HepG2 (cell line): ENCODE results near the gene CEP128.

Experiments used
- ELF1 ChIP-seq: sonication (generic); formaldehyde crosslinking; IDR thresholded peaks from 2 replicates; pipeline ENCODE4 v1.4.0; 2020; ENCODE audit warnings: missing genetic modification reagents
- GABPA ChIP-seq, 2 experiments: IDR thresholded peaks; 2 replicates each; pipeline ENCODE4 v1.6.1; 2011 to 2016; ENCODE audit warnings: low read depth in 2 of 2, low read length in 1 of 2, missing biosample characterization in 1 of 2, missing genetic modification characterization in 1 of 2
- NFIC ChIP-seq: IDR thresholded peaks from 2 replicates; pipeline ENCODE4 v1.6.1; 2012; ENCODE audit warnings: mild to moderate bottlenecking, low read length, inconsistent platforms
- NR2F6 ChIP-seq, 2 experiments: IDR thresholded peaks; 2 replicates each; pipeline ENCODE4 v1.6.1; 2016; ENCODE audit warnings: antibody characterized with exemption in 1 of 2, mild to moderate bottlenecking in 1 of 2
- SAFB2 ChIP-seq: sonication (generic); formaldehyde crosslinking; IDR thresholded peaks from 2 replicates; pipeline ENCODE4 v1.5.1; 2020; ENCODE audit warnings: missing genetic modification reagents, low read depth, mild to moderate bottlenecking, borderline replicate concordance
- SIN3A ChIP-seq: IDR thresholded peaks from 2 replicates; pipeline ENCODE4 v1.6.1; 2011; ENCODE audit warnings: low read depth, mild to moderate bottlenecking, control low read depth, low read length, borderline replicate concordance
- ZFP36 ChIP-seq: fragments of 150-350 bp; IDR thresholded peaks from 2 replicates; pipeline ENCODE4 v1.6.1; 2018; ENCODE audit warnings: borderline replicate concordance, low read length, low read depth; ENCODE audit not compliant: partially characterized antibody
- TF ChIP-seq, protein P1 (sequence below): sonication (generic); formaldehyde crosslinking; IDR thresholded peaks from 2 replicates; pipeline ENCODE4 v1.5.1; 2020; ENCODE audit warnings: missing genetic modification reagents, mild to moderate bottlenecking, borderline replicate concordance

DNA sequence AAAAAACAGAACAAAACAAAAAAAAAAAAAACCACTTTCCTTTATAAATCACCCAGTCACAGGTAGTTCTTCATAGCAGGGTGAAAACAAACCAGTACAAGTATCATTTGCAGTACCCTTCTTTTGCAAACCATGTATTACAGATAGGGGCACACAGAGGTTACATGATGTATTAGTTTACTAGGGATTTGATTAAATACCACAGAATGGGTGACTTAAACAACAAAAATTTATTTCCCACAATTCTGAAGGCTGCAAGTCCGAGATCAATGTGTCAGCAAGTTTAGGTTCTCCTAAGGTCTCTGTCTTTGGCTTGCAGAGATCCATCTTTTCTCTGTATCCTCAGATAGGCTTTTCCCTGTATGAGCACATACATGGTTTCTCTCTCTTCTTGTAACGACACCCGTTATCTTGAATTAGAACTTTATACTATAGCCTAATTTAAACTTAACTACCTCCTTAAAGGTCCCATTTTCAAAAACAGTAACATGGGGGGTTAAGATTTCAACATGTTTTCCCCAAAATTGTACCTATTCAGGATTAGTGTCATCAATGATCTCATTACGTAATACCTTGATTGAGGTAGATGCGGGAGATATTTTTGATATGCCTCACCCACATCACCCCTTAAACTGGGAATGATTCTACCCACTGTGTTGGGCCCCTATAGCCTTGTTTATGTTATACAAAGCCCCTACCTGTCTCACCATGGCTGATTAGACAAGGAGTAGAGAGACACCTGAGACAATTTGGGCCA lies 3.5 kb upstream of the CEP128 start:
- TF ChIP-seq SAFB2: no peak
- no peak for TF ChIP-seq NR2F6 (IDR thresholded peaks at IDR 0.05)
- no peak for TF ChIP-seq NR2F6 (CRISPR knock-in tag; IDR thresholded peaks at IDR 0.05)
- TF ChIP-seq ZFP36: no peak
- TF ChIP-seq SIN3A: no peak
- TF ChIP-seq, protein P1, sequence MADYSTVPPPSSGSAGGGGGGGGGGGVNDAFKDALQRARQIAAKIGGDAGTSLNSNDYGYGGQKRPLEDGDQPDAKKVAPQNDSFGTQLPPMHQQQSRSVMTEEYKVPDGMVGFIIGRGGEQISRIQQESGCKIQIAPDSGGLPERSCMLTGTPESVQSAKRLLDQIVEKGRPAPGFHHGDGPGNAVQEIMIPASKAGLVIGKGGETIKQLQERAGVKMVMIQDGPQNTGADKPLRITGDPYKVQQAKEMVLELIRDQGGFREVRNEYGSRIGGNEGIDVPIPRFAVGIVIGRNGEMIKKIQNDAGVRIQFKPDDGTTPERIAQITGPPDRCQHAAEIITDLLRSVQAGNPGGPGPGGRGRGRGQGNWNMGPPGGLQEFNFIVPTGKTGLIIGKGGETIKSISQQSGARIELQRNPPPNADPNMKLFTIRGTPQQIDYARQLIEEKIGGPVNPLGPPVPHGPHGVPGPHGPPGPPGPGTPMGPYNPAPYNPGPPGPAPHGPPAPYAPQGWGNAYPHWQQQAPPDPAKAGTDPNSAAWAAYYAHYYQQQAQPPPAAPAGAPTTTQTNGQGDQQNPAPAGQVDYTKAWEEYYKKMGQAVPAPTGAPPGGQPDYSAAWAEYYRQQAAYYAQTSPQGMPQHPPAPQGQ (CRISPR knock-in tag): no peak
- no peak for TF ChIP-seq GABPA (IDR thresholded peaks at IDR 0.05; ENCODE audit: low read depth, low read length)
- TF ChIP-seq GABPA (CRISPR knock-in tag; IDR thresholded peaks at IDR 0.05; ENCODE audit: low read depth): no peak
- TF ChIP-seq NFIC: no peak
- TF ChIP-seq ELF1 (CRISPR knock-in tag): no peak
